Measurements from ENCODE around the gene ARL9.

GRCh38 chr4:56513517-56513916, 7.9 kb downstream of the ARL9 start:
- no peak for TF ChIP-seq MAX (IDR thresholded peaks at IDR 0.05)
- TF ChIP-seq REST (IDR thresholded peaks at IDR 0.05; ENCODE audit: low read depth) = no peak
- TF ChIP-seq TCF12 (IDR thresholded peaks at IDR 0.05; ENCODE audit: low read depth) = no peak
- TF ChIP-seq FOXM1 (IDR thresholded peaks at IDR 0.05; ENCODE audit: borderline replicate concordance, low read depth) = no peak
- no peak for TF ChIP-seq RAD21 (IDR thresholded peaks at IDR 0.05; ENCODE audit: low read depth)
- TF ChIP-seq CREB1 (IDR thresholded peaks at IDR 0.05; ENCODE audit: low read depth) = no peak
- TF ChIP-seq USF1 (IDR thresholded peaks at IDR 0.05) = no peak
- no peak for TF ChIP-seq TAF1 (IDR thresholded peaks at IDR 0.05; ENCODE audit: low read depth)
- no peak for TF ChIP-seq EGR1 (IDR thresholded peaks at IDR 0.05)
- TF ChIP-seq EP300 (IDR thresholded peaks at IDR 0.05; ENCODE audit: borderline replicate concordance) = no peak
- TF ChIP-seq TEAD4 (IDR thresholded peaks at IDR 0.05) = no peak
- no peak for TF ChIP-seq YY1 (IDR thresholded peaks at IDR 0.05; ENCODE audit: low read depth)
- TF ChIP-seq NFIC (IDR thresholded peaks at IDR 0.05) = no peak
